Endothelial cell of umbilical vein (primary cell): ENCODE data around the gene CACNA1A. TPM values are rescaled to one million over a fixed set of nuclear protein-coding genes. Genes with fewer than 3 reads are reported as not detected.

Experiments used
- BruUV-seq: library from RNA; stranded (reverse); fragments of 400-500 nt; replicated peaks from 2 replicates; lab custom pipeline; 2021; lab: Mats Ljungman, UMichigan
- CTCF ChIA-PET: fragments of 300-600, 350-600 bp; sonication (Branson Sonifier 250); formaldehyde crosslinking; loops from one replicate; lab custom pipeline; 2021; ENCODE audit warnings: antibody characterized with exemption, inconsistent platforms; lab: Charles Lee
- POLR2A ChIA-PET: fragments of 300-600, 350-600 bp; sonication (Branson Sonifier 250); formaldehyde crosslinking; loops from one replicate; lab custom pipeline; 2021; ENCODE audit warnings: antibody characterized with exemption, inconsistent platforms; lab: Charles Lee
- DNase-seq: peaks from one replicate; pipeline ENCODE4 v3.0.0-alpha.2; 2011; ENCODE audit warnings: low read depth, low spot score
- FAIRE-seq: peaks from 2 replicates; lab custom pipeline; 2011; peaks lifted over from hg19 to GRCh38; lab: Jason Lieb, UNC
- H2AFZ ChIP-seq: 2 replicates; pipeline ENCODE4 v1.6.0; 2012; ENCODE audit warnings: low read depth, low read length, control low read depth, inconsistent platforms
- H3K27ac ChIP-seq: 2 replicates; pipeline ENCODE4 v1.5.1; 2011; ENCODE audit warnings: low read depth, mild to moderate bottlenecking, control low read depth, low read length, moderate library complexity; ENCODE audit not compliant: insufficient read depth
- H3K27me3 ChIP-seq, 2 experiments: 2 replicates each; pipeline versions ENCODE4 v1.6.0 to v1.6.1; 2011; ENCODE audit warnings: low read length in 2 of 2, mixed read lengths in 1 of 2; ENCODE audit not compliant: control insufficient read depth in 2 of 2, insufficient read depth in 2 of 2
- H3K36me3 ChIP-seq, 2 experiments: 2 replicates in 1 of 2; 3 replicates in 1 of 2; pipeline ENCODE4 v1.5.1; 2011; ENCODE audit warnings: low read length in 2 of 2, mild to moderate bottlenecking in 1 of 2, moderate library complexity in 1 of 2; ENCODE audit not compliant: control insufficient read depth in 2 of 2, insufficient read depth in 2 of 2; ENCODE audit errors: extremely low read depth in 1 of 2
- H3K4me1 ChIP-seq: 3 replicates; pipeline ENCODE4 v1.5.1; 2011; ENCODE audit warnings: mild to moderate bottlenecking, low read length; ENCODE audit not compliant: control insufficient read depth, insufficient read depth; ENCODE audit errors: extremely low read depth
- H3K4me2 ChIP-seq: 2 replicates; pipeline ENCODE4 v1.6.1; 2011; ENCODE audit warnings: low read length, control low read depth, mixed read lengths; ENCODE audit not compliant: insufficient read depth
- H3K4me3 ChIP-seq, 3 experiments: fragments of 200-600 bp in 1 of 3; sonication (generic), shearing (Covaris generic) in 1 of 3; replicated peaks in 1 of 3; 2 replicates each; pipeline ENCODE4 v1.5.1; 2011 to 2016; ENCODE audit warnings: control low read depth in 3 of 3, low read length in 3 of 3, mild to moderate bottlenecking in 2 of 3, inconsistent platforms in 1 of 3, low read depth in 1 of 3, moderate library complexity in 1 of 3; ENCODE audit not compliant: insufficient read depth in 1 of 3
- H3K79me2 ChIP-seq: 2 replicates; pipeline ENCODE4 v1.6.0; 2012; ENCODE audit warnings: low read length, inconsistent platforms; ENCODE audit not compliant: control insufficient read depth, insufficient read depth
- H3K9ac ChIP-seq: replicated peaks from 2 replicates; pipeline ENCODE3; 2011; ENCODE audit warnings: low read length, control low read depth; ENCODE audit not compliant: insufficient read depth; ENCODE audit errors: extremely low read depth
- H3K9me1 ChIP-seq: replicated peaks from 3 replicates; pipeline ENCODE4 v1.6.0; 2011; ENCODE audit warnings: mild to moderate bottlenecking, low read length; ENCODE audit not compliant: control insufficient read depth, insufficient read depth; ENCODE audit errors: extremely low read depth
- H3K9me3 ChIP-seq: replicated peaks from 2 replicates; pipeline ENCODE4 v1.5.1; 2012; ENCODE audit warnings: low read length, inconsistent platforms; ENCODE audit not compliant: control insufficient read depth, insufficient read depth
- H4K20me1 ChIP-seq: replicated peaks from 2 replicates; pipeline ENCODE3; 2011; ENCODE audit warnings: mild to moderate bottlenecking, low read length; ENCODE audit not compliant: control insufficient read depth, insufficient read depth; ENCODE audit errors: extremely low read depth
- CTCF ChIP-seq, 2 donors: IDR thresholded peaks; 1 replicate in 1 of 2; 2 replicates in 1 of 2; pipeline ENCODE4 v1.5.1; 2011; ENCODE audit warnings: low read length in 2 of 2, mild to moderate bottlenecking in 2 of 2, moderate library complexity in 2 of 2, control low read depth in 1 of 2, inconsistent platforms in 1 of 2, low read depth in 1 of 2; ENCODE audit not compliant: insufficient read depth in 1 of 2; ENCODE audit errors: extremely low read depth in 1 of 2
- EZH2 ChIP-seq: IDR thresholded peaks from 2 replicates; pipeline ENCODE4 v1.6.1; 2012; ENCODE audit warnings: borderline replicate concordance, low read depth, mild to moderate bottlenecking, moderate library complexity, low read length, inconsistent platforms; ENCODE audit not compliant: severe bottlenecking
- FOS ChIP-seq: IDR thresholded peaks from 2 replicates; pipeline ENCODE4 v1.6.1; 2011; ENCODE audit warnings: mild to moderate bottlenecking, low read length, moderate library complexity, borderline replicate concordance; ENCODE audit not compliant: insufficient read depth
- GATA2 ChIP-seq: IDR thresholded peaks from 2 replicates; pipeline ENCODE4 v1.7.0; 2011; ENCODE audit warnings: low read depth, mild to moderate bottlenecking, moderate library complexity, mixed read lengths, low read length; ENCODE audit not compliant: insufficient read length, insufficient read depth
- JUN ChIP-seq: IDR thresholded peaks from 2 replicates; pipeline ENCODE4 v1.6.1; 2011; ENCODE audit warnings: borderline replicate concordance, low read depth; ENCODE audit not compliant: insufficient read length, insufficient read depth
- MAX ChIP-seq: IDR thresholded peaks from 2 replicates; pipeline ENCODE4 v1.6.1; 2011; ENCODE audit not compliant: insufficient read depth, insufficient read length
- MYC ChIP-seq: IDR thresholded peaks from one replicate; pipeline ENCODE4 v1.6.1; 2011; ENCODE audit warnings: mild to moderate bottlenecking, low read depth, low read length
- POLR2A ChIP-seq: IDR thresholded peaks from 2 replicates; pipeline ENCODE4 v1.6.1; 2012; ENCODE audit warnings: low read depth, mild to moderate bottlenecking, control low read depth, low read length
- POLR2AphosphoS5 ChIP-seq: IDR thresholded peaks from 2 replicates; pipeline ENCODE4 v1.6.1; 2012; ENCODE audit warnings: low read depth, mild to moderate bottlenecking, control low read depth, low read length, moderate library complexity; ENCODE audit not compliant: insufficient read depth
- dilution Hi-C: fragments of 300-500 bp; cut with MboI; formaldehyde crosslinking; loops from one replicate; pipeline ENCODE4 v1.15.0; 2019; ENCODE audit warnings: low sequenced_read_pairs; ENCODE audit not compliant: extremely low pct_ligation_motif_present
- intact Hi-C: fragments of 100-400 bp; cut with micrococcal nuclease; formaldehyde crosslinking; loops from one replicate; pipeline ENCODE4 v1.10.0; 2022
- polyA plus RNA-seq, 4 experiments: library from polyadenylated mRNA; depleted of rRNA in 3 of 4; stranded (reverse) in 3 of 4; unstranded in 1 of 4; fragments of >200 nt; gene quantifications; 2 replicates each; pipeline versions ENCODE4 v1.2.1 to v1.2.3, GENCODE V29; 2011 to 2012; ENCODE audit warnings: missing spikeins in 1 of 4
- total RNA-seq: library from RNA; stranded (reverse); gene quantifications from 2 replicates; pipeline ENCODE4 v1.2.3, GENCODE V29; 2021

Gene CACNA1A
- total and polyA plus RNA-seq, 2 donors (not counting 3 experiments of a cell fraction or from before 2014, with no cell fraction given): 0.17 to 0.38 TPM

- dilution Hi-C loops: no loop called here
- ChIA-PET POLR2A (no interaction called here), CTCF (no interaction called here)
These were observed 48.4 kb upstream of the CACNA1A start for GRCh38 chr19:13554506-13555240.

More at GRCh38 chr19:13554506-13555240, 48.4 kb upstream of the CACNA1A start:
- FAIRE-seq (no peak), DNase-seq (no peak)
- Histone ChIP-seq H3K79me2 (no peaks in the 10 kb centered on the region), H3K27ac (no peak overlapping the region), H3K4me2 (no peak overlapping the region), H3K4me1 (no peaks in the 10 kb centered on the region), H3K4me3 (no peak overlapping the region), H4K20me1 (no peaks in the 10 kb centered on the region), H2AFZ (no peak overlapping the region), H3K27me3 (no peaks in the 10 kb centered on the region), H3K36me3 (no peaks in the 10 kb centered on the region), H3K9me1 (no peaks in the 10 kb centered on the region), H3K9me3 (no peaks in the 10 kb centered on the region), H3K9ac (no peak overlapping the region)
- TF ChIP-seq CTCF (IDR thresholded peaks at IDR 0.05; ENCODE audit: extremely low read depth in 1 of 2, insufficient read depth in 1 of 2, low read depth in 1 of 2, low read length in 2 of 2): no peak
- TF ChIP-seq MAX: no peak
- TF ChIP-seq EZH2: no peak
- no peak for TF ChIP-seq POLR2AphosphoS5
- TF ChIP-seq GATA2: no peak
- no peak for TF ChIP-seq JUN
- no peak for TF ChIP-seq MYC
- no peak for TF ChIP-seq POLR2A
- TF ChIP-seq FOS: no peak
- intact Hi-C loops: no loop called here
- no TSS peak for BruUV-seq
